HL-60/S4 (cell line): Measurements from ENCODE around the gene KIF18B.
"Not testable (repeated sequence)": the region's sequence is repeated elsewhere in the genome, so short reads cannot be mapped to it uniquely, and the experiment has no call there.

Experiments used
- in situ Hi-C: fragments of 300-500 bp; cut with MboI; formaldehyde crosslinking; loops from 2 replicates; pipeline ENCODE4 v1.14.3; 2022; ENCODE audit warnings: low sequenced_read_pairs

KIF18B gene

DNA sequence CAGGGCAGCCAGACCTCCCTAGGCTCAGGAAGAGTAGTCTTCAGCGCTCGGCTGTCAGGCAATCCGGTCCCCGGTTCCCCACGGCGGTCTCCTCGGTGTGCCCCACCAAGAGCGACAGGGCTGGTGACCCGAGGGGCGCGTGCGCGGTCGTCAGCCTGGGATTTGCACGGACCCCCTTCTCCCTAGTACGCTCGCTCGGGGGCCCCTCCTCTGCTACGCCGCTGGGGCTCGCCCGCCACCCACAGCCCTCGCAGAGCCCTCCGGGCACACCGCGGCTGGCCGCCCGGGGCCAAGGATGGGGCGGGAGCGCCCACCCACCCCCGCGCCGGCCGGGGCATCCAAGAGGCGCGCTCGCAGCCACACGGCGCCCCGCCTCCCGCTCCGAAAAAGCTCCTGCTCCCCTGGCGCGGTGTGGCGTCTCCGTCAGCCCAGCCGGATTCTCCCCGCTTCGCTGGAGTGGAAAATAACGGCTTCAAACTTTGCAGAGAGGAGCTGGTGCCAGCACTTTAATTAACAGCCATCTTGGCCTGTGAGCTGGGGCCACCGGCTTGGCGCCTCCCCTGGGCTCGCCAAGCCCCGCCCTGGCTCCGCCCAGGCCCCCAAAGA, 22.7 kb upstream of the KIF18B start:
- in situ Hi-C loops = no loop called here

- in situ Hi-C loops = no loop called here
These were observed 21.7 kb upstream of the KIF18B start for GRCh38 chr17:44969144-44969780.

DNA sequence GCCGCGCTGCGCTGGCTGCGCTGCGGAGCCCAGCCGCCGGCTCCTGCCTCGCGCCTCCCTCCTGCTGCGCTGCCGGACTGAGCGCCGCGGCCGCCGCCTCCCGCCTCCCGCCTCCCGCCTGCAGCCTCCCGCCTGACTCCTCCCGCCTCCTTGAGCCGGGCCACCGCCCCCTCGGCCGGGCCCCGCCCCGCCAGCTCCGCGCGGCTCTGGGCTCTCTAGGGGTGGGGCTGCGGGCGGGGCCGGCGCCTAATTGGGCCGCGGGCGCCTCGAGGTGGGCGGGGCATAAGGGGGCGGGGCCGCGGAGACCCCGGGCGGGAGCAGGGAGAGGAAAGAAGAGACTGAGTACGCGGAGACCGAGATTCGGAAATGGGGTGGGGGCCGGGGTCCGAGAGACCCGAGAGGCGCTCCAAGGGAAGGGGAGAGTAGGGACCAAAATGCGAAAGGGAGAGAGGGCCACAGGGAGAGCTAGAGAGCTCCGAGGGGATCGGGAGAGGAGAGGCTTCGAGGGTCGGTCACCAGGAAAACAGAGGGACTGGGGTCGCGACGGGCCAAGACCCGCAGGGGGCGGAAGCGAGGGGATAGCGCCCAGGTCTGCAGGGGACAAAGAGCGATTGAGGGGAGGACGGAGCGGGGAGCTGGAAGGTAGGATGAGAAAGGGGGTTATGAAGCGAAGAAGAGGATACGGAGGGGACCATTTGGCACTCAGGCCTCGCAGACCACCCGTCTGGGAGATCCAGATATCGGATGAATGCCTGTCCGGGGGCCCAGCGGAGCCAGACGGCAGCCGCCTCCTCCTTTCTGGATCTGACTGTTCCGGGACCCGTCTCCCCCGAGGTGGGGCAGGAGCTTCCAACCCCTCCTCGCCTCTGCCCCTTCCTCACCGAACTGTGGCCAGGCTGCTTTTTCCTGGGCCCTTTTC, 20.9 kb upstream of the KIF18B start, which contains the start of gene C1QL1:
Gene C1QL1 (minus strand): TSS at position 79 of the 919 bp plus-strand sequence. CDS start 255 bp downstream, outside the sequence.
- in situ Hi-C loops = no loop called here

DNA sequence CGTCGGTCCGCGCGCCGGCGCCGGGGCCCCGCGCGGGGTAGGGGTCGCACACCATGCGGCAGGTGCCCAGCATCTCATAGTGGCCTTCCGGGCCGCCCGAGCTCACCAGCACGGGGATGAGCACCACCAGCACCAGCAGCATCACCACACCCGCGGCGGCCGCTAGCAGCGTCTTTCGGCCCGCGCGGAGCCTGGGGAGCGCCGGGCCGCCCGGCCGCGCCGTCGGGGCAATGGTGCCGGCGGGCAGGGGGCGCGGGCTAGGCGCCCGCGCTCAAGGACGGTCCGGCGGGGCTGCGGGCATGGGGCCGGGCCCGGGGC, 20.3 kb upstream of the KIF18B start:
- in situ Hi-C loops = no loop called here

DNA sequence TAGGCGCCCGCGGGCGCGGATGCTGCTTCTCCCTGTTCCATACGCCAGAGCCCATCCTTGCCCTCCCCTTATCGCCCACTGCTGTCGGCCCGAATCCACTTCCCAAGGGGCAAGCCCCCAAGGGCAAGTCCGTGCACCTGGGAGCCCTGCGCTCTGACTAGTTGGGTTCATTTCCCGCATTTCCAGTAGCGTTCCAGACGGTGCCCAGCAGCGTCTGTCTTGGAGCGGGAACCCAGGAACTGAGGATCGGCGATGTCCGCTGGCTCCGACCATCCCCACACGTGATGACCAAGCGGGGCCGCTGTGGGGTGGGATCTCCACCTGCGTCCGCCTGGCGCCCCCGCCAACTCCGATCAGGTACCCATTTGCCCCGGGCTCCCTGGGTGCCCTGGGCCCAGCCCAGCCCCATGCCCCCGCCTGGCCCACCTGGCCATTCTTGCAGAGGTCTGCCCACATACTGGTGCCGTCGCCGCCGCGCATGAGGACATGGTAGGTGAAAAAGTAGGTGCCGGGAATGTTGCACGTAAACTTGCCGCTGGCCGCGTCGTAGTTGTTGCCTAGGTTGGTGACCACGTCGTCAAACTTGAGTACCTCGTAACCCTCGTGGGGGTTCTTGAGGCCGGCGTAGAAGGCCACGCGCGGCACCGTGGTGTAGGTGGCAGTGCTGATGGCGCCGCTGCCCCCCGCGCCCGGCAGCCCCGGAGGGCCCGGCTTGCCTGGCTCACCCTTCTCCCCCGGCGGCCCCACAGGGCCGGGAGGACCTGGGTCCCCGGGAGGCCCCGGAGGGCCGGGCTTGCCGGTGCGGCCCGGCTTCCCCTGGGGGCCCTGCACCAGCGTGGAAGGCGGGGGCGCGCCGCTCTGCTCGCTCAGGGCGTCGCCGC, 19.7 kb upstream of the KIF18B start:
- in situ Hi-C loops = no loop called here

GRCh38 chr17:44966348-44967025, 18.9 kb upstream of the KIF18B start:
- in situ Hi-C loops = no loop called here

- in situ Hi-C loops = no loop called here
These were observed 18.1 kb upstream of the KIF18B start for GRCh38 chr17:44965481-44966234.

DNA sequence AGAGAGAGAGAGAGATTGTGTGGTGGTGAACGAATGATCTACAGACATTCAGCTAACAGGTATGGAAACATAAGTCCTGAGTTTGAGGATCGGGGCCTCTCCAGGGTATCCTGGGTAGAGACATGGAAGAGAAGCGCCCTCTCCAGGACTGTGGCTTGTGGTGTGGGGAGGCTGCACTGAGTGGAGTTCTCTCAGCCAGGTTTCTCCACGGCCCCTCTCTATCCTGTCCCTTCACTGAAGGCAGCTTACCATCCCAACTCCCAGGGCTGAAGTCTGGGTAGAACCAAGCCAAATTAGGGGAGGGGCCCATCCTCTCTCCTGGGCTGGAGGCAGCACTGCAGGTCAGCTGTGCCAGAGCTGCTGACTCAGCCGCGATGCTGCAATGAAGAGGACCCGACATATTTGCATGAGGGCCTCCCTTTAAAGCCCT, 14.4 kb upstream of the KIF18B start:
- in situ Hi-C loops = no loop called here

DNA sequence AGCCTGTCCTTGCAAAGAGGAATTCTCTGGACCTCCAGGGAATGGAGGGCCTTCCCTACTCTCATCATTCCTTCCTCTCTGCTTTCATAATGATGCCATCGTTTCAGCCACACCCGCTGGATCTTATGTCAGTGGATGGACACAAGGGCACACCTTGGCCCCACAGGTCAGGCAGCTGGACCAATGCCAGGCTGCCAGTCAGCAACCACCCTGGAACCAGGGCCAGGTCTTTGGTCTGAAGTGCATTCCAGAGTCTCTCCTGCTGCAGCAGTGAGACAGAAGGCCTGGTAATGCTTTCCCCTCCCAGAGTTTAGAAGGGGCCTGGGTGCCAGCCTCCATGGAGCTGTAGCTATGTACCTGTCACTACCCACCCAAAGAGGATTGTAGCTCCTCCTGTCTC, 13.1 kb upstream of the KIF18B start:
- in situ Hi-C loops = no loop called here

GRCh38 chr17:44959821-44960531, 12.4 kb upstream of the KIF18B start:
- in situ Hi-C loops = no loop called here

GRCh38 chr17:44956998-44957981, 9.7 kb upstream of the KIF18B start:
- in situ Hi-C loops = no loop called here

GRCh38 chr17:44955674-44956425, 8.3 kb upstream of the KIF18B start:
- in situ Hi-C loops = no loop called here

- in situ Hi-C loops = no loop called here
These were observed 5.4 kb upstream of the KIF18B start for GRCh38 chr17:44952946-44953475.

GRCh38 chr17:44948315-44948795, 782 bp upstream of the KIF18B start:
- in situ Hi-C loops = no loop called here

- in situ Hi-C loops = not testable (repeated sequence)
These were observed 1.9 kb downstream of the KIF18B start for GRCh38 chr17:44945652-44946051.

- in situ Hi-C loops = no loop called here
These were observed 5.1 kb downstream of the KIF18B start for GRCh38 chr17:44942456-44942855.
